Ovary (tissue), 3 donors: Measurements from ENCODE around the gene SHISA9.

ENCODE experiments used
- CTCF ChIP-seq, 3 donors: fragments of 450-650 bp in 2 of 3; fragments of 200-600 bp in 1 of 3; IDR thresholded peaks; one replicate each; pipeline versions ENCODE4 v1.5.1 to v1.8.0; 2016 to 2022; ENCODE audit warnings: antibody characterized with exemption in 3 of 3, mild to moderate bottlenecking in 1 of 3
- EP300 ChIP-seq: sonication (generic); formaldehyde crosslinking; IDR thresholded peaks from one replicate; pipeline ENCODE4 v1.6.1; 2017; ENCODE audit warnings: antibody characterized with exemption
- donor health status: DM: no; HTN: no; CAD: no.

GRCh38 chr16:12959072-12959471 is 57.7 kb downstream of the SHISA9 start:
- TF ChIP-seq CTCF (IDR thresholded peaks at IDR 0.05) (no peak), EP300 (no peak)
